GM18951 (cell line): ENCODE data around the gene IFIT3.
"Not testable (repeated sequence)": the region's sequence is repeated elsewhere in the genome, so short reads cannot be mapped to it uniquely, and the experiment has no call there.

ENCODE experiments used
- POLR2A ChIP-seq: IDR thresholded peaks from 4 replicates; pipeline ENCODE4 v1.6.1; 2011; ENCODE audit warnings: mild to moderate bottlenecking; ENCODE audit not compliant: insufficient read length, insufficient read depth; ENCODE audit errors: extremely low read depth
- in situ Hi-C: fragments of 300-500 bp; cut with MboI; formaldehyde crosslinking; loops from one replicate; pipeline ENCODE4 v1.12.0; 2022; ENCODE audit warnings: low sequenced_read_pairs, mixed read lengths, inconsistent platforms; ENCODE audit not compliant: unreplicated experiment

Gene IFIT3

DNA sequence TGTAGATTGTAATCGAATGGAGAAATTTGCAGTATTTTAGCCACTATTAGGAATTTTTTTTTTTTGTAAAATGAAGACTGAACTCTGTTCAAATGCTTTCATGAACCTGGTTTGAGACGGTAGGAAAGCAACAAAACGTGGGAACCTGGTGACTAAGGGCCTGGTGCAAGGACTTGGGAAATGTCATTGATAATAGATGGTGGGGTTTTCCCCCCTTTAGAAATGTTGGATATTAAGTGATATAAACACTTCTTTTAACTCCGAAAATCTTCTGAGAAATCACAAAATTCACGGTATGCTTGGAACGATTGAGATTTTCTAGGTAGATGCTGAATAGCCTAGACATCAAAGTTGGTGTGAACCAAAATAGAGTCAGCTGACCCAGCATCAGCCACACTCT lies 19.5 kb upstream of the IFIT3 start:
- TF ChIP-seq POLR2A, result no peak
- in situ Hi-C loops, result no loop called here

DNA sequence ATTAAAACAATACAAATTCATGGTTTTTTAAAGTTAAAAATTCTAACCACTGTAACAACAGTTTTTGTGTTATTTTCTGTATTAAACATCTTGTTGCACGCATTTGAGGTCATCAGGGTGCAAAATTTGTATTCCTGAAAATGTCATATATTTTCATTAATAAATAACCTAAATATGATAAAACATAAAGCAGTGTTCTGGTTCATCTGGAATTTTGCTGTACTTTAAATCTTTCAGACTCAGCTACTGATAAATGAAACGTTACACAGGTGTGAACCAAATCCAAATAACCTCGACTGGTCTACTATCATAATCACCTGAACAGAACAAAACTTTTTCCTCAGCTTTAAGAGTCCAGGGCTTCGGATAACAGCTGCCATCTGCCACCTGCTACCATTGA lies 19.1 kb upstream of the IFIT3 start:
- TF ChIP-seq POLR2A, result no peak
- in situ Hi-C loops, result no loop called here

DNA sequence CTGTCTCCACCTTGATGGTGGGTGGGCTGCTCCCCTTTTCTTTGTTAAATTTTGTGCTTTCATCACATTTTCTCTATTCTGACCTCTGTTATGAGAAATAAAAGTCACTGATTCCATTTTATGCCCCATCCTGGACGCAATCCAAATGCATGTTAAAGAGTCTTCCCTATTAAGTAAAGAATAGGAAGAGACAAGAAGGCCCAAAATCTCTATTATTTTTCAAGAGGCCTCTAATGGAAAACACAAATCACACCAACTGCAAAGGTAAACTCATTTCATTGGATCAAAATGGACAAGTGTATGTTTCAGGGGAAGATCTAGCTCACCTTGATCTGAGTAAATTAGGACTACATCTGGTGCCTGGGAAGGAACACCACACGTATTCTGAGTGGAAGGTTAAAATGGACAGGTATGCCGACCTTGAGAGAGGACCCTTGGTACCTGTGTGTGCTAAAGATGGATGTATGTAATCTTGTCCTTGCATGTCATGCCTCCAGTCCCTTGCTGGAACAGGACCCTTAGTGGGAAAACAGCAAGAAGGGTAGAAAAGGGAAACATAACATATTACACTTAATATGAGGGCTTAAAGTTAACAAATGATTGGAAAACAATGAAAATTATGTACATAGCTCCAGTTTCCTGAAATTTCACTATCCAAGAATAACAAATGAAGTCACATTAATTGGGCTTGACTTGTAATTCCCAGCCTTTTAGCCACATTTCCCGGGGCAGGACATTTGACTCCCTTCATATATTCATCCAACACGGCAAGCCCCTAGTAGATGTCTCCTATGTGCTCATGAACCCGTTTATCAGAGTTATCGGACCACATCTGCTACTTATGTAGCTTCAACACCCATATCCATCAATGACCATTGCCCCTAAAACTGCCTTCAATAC lies 18.4 kb upstream of the IFIT3 start:
- in situ Hi-C loops, result no loop called here
- no peak for TF ChIP-seq POLR2A

DNA sequence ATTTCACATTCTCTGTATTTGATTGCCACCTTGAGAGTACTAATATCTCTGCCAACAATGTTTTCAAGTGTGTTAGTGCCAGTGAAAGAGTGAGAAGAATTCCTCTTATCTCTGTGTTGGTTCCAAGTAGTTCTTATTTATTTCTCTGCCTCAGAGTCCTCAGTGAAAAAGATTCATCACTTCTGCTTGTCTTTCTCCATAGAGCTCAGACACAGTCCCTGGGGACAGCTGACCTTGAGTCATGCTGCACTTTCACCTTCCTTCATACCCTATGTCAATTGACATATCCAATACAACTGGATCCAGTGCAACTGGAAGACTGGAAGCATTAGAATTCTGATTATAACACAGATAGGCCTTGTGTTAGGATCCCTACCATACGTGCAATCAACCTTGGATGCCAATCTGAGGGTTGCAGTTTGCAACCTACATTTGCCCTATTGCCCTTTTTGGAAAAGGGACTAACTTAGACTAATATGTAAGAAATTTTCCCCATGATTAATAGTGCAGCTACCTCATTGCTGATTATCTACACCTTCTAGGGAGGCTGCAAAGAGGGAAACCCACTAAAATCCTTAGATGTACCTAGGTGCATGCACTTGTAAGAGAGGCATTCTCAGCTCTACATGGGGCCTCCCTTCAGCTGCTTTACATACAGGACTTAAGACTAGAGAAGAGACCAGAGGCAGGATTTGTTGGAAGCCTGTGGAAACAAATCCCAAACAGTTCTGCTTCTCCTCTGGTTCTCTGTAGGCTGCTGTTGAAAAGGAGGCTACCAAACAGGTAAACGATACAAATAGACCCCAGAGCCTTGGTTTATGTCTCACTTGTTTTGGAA lies 17.5 kb upstream of the IFIT3 start:
- in situ Hi-C loops, result no loop called here

DNA sequence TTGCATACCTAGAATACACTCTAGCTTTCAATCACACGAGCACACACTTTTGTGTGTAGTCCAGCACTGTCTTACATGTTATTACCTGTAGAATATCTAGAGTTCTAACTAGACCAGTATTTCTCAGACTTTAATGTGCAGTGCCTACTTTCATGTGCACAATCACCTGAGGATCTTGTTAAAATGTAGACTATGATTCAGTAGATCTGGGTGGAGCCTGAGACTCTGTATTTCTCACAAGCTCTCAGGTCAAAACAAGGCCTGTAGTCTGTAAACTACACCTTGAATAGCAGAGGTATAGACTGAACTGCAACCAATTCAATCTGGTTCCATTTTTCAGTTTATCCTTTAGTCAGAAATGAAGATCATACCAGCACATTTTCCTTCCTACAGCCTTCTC lies 14.8 kb upstream of the IFIT3 start:
- in situ Hi-C loops, result no loop called here
- no peak for TF ChIP-seq POLR2A

More for the DNA sequence above, 17.5 kb upstream of the IFIT3 start:
- no peak for TF ChIP-seq POLR2A

DNA sequence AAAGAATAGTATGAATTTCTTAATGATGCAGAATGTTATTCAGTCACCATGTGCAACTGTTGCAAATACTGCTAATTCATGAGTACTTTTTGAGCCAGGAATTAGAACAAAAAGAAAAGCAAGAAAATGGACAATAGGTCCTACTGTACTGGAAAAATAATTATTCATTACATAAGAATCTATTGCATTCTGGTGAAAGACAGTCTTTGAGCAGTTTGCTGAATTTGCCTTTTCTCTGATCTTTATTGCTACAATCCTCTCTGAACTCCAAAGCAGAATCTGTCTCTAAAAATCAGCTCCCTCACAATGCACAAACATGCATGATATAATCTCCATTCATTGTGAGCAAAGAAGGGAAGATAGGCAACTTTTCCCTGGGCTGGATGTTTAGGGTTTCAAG lies 13.1 kb upstream of the IFIT3 start:
- in situ Hi-C loops, result no loop called here
- TF ChIP-seq POLR2A, result no peak

DNA sequence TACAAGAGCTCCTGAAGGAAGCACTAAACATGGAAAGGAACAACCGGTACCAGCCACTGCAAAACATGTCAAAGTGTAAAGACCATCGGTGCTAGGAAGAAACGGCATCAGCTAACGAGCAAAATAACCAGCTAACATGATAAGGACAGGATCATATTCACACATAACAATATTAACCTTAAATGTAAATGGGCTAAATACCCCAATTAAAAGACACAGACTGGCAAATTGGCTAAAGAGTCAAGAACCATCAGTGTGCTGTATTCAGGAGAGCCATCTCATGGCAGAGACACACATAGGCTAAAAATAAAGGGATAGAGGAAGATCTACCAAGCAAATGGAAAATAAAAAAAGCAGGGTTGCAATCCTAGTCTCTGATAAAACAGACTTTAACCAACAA lies 9.8 kb upstream of the IFIT3 start:
- in situ Hi-C loops, result not testable (repeated sequence)

DNA sequence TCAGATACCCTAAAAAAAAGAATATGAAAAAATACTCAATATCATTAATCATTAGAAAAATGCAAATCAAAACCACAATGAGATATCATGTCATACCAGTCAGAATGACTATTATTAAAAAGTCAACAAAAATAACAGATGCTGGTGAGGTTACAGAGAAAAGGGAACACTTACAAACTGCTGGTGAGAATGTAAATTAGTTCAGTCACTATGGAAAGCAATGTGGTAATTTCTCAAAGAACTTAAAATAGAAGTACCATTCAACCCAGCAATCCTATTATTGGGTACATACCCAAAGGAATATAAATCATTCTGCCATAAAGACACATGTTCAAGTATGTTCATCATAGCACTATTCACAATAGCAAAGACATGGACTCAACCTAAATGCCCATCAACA lies 2.7 kb upstream of the IFIT3 start:
- in situ Hi-C loops, result not testable (repeated sequence)

DNA sequence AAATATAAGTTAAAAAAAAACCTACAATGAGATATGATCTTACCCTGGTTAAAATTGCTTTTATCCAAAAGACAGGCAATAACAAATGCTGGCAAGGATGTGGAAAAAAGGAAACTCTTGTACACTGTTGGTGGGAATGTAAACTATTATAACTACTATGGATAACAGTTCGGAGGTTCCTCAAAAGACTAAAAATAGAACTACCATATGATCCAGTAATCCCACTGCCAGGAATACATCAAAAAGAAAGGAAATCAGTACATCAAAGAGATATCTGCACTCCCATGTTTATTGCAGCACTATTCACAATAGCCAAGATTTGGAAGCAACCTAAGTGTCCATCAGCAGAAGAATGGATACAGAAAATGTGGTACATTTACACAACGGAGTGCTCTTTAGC lies 1.9 kb upstream of the IFIT3 start:
- in situ Hi-C loops, result not testable (repeated sequence)

DNA sequence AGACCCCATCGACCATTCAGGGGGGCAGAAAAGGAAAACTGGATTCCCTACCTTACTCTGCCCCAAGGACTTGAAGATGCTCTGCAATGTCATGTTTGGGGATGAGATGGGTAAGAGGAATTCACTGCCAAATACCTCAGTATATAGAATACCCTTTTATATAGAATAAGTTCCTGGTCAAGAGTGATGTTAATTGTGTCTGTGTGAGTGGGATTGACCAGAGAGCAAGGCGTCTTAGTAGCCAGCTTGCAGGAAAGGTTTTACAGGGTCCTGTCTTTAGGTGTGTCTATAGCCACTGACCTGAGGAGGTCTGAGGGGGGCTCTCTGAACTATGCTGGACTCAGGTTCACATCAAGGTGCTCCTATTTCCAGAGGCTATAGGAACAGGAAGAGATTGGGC lies 1.4 kb downstream of the IFIT3 start:
- in situ Hi-C loops, result no loop called here

DNA sequence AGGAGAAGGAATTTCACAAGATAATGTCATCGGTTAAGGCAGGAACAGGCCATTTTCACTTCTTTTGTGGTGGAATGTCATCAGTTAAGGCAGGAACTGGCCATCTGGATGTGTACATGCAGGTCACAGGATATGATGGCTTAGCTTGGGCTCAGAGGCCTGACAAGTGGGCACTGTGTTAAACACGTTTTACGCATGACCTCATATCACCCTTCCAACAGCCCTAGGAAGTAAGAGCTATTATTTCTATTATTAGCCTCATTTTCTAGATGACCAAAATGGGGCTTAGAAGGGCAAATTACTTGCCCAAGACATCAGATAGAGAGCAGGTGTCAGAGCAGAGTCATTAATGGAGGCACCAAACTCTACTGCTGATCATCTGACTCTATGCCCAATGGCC lies 2.2 kb downstream of the IFIT3 start:
- in situ Hi-C loops, result not testable (repeated sequence)

More for the DNA sequence above, 1.4 kb downstream of the IFIT3 start:
- TF ChIP-seq POLR2A, result no peak

DNA sequence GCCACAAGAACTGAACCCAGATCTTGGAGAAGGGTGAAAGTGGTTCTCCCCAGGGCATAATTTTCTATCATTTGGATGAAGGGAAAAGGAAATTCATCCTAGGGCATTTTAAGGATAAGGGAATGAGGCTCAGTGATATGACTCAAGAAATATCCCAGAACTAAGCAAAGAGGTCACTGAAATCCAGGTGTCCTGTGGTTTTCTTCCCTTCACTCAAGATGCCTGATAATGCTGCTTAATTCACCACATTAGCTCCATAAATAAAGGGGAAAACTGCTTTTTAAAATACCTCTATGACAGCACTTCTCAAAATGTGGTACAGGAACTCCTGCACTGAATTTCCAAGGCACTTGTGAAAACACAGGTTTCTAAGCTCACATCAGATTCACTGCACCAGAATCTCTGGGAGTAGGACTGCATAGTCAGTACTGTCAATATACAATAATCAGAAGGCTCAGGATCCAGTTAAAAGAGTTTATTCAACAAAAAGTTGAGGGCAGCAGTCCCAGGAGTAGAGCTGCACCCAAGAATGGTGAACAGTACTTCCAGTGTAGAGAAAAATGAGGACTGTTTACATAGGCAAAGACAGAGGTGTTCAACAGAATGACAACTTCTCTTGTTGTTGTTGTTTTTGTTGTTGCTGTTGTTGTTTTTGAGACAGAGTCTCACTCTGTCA lies 2.9 kb downstream of the IFIT3 start:
- in situ Hi-C loops, result no loop called here

DNA sequence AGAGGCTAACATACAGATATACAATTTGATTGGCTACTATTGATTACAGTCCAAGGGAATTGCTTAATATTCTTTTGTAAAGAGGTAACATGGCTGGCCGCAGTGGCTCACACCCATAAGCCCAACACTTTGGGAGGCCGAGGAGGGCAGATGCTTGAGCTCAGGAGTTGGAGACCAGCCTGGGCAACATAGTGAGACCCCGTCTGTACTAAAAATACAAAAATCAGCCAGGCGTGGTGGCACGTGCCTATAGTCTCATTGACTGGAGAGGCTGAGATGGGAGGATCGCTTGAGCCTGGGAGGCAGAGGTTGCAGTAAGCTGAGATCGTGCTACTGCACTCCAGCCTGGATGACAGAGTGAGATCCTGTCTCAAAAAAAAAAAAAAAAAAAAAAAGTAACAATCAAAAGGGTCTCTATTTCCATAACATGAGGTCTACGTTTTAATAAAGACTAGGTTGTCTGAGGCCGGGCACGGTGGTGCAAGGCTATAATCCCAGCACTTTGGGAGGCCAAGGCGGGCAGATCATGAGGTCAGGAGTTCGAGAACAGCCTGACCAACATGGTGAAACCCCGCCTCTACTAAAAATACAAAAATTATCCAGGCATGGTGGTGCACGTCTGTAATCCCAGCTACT lies 3.8 kb downstream of the IFIT3 start:
- in situ Hi-C loops, result not testable (repeated sequence)

More for the DNA sequence above, 2.9 kb downstream of the IFIT3 start:
- no peak for TF ChIP-seq POLR2A
